Measurements from ENCODE around the gene PTH1R.

PTH1R gene

DNA sequence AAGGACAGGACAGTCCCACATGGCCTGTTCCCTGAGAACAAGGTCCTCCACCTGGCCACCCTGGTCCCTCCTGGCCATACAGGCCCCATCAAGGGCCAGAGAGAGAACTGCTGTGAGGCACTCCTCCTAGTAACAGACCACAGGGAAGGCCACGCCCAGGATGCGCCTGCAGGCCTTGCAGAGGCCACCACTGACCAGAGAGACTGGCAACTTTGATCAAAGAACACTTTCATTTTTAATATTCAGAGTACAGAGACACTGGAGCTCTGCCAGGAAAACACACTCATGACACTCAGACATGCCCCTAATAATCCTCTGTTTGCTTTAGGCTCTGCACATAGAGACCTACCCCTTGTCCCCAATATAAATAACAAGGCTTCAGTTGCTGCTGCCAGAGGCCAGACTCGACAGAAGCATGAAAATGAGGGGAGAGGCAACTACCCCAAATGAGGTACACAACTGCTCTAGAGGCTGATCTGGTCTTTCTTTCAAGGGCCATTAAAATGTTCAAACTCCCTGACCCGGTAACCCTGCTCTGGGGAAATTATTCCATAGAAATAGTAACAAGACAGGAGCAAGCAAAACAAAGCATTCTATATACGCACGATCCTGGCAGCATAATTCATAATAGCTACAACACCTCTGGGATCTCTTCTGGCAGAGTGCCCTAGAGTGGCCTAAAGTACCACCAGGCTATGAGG, 54.3 kb downstream of the PTH1R start:
- TF ChIP-seq, protein P1, sequence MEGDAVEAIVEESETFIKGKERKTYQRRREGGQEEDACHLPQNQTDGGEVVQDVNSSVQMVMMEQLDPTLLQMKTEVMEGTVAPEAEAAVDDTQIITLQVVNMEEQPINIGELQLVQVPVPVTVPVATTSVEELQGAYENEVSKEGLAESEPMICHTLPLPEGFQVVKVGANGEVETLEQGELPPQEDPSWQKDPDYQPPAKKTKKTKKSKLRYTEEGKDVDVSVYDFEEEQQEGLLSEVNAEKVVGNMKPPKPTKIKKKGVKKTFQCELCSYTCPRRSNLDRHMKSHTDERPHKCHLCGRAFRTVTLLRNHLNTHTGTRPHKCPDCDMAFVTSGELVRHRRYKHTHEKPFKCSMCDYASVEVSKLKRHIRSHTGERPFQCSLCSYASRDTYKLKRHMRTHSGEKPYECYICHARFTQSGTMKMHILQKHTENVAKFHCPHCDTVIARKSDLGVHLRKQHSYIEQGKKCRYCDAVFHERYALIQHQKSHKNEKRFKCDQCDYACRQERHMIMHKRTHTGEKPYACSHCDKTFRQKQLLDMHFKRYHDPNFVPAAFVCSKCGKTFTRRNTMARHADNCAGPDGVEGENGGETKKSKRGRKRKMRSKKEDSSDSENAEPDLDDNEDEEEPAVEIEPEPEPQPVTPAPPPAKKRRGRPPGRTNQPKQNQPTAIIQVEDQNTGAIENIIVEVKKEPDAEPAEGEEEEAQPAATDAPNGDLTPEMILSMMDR (IDR thresholded peaks at IDR 0.05; ENCODE audit: low read depth, low read length), result no peak
- peak; percentile 34 to 62 for DNase-seq (ENCODE audit: low read depth in 2 of 2)
- no peak overlapping the region for H3K4me3 ChIP-seq (replicated peaks in 1 of 2; ENCODE audit: low read depth in 2 of 2, low read length in 2 of 2)

DNA sequence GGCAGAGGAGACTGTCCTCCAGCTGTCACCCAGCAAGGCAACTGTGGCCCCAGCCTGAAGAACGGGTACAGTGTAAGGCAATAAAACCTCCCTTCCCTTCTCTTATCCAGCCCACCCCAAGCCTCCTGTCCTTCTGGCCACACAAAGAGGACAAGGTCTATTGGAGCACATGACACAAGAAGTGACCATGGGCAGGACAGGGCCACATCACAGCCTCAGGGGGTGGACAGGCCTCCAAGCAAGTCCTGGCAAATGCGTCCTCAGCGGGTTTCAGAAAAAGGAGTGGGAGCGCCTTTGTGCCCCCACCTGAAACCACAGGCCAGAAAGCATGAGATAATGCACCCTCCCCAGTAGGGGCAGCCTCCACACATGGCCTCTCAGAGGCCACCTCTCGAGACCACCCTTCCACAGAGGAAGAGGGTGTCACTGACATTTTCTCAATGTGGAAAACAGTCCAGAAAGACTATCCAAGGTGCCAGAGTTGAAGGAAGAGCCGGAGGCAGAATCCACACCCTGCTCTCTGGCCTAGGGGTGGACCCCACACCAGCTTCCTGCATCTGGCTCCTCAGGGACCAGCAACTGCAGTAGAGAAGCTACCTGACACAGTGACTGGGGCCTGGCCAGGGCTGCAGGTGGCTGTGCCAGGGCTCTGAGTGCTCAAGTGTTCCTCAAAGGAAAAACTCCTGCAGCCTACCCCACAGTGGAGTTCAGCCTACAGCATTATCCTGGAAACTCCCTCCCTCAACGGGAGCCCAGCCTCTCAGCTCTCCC, 55.1 kb downstream of the PTH1R start:
- TF ChIP-seq, protein P1 (IDR thresholded peaks at IDR 0.05; ENCODE audit: low read depth, low read length), result no peak
- no peak overlapping the region for H3K4me3 ChIP-seq (replicated peaks in 1 of 2; ENCODE audit: low read depth in 2 of 2, low read length in 2 of 2)
- DNase-seq (ENCODE audit: low read depth in 2 of 2), result no peak

DNA sequence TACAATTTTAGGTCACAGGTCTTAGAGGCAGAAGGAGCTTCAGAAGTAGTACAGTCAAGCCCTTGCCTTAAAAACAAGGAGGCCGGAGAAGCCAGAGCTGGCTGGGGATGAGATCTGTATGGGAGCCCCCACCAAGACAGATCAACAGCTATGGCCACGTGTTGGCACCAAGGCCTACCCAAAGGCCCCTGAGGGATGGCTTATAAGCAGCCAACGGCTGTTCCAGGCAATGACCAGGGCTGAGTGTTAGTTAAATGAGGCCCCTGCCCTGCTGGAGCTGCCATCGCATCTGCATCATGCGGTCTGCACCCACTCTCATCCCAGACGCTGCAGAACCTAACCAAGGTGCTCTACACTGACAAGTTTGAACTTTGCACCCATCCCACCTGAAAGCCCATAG, 55.7 kb downstream of the PTH1R start:
- TF ChIP-seq, protein P1 (IDR thresholded peaks at IDR 0.05; ENCODE audit: low read depth, low read length), result no peak
- DNase-seq (ENCODE audit: low read depth in 2 of 2), result no peak
- no peak overlapping the region for H3K4me3 ChIP-seq (replicated peaks in 1 of 2; ENCODE audit: low read depth in 2 of 2, low read length in 2 of 2)

DNA sequence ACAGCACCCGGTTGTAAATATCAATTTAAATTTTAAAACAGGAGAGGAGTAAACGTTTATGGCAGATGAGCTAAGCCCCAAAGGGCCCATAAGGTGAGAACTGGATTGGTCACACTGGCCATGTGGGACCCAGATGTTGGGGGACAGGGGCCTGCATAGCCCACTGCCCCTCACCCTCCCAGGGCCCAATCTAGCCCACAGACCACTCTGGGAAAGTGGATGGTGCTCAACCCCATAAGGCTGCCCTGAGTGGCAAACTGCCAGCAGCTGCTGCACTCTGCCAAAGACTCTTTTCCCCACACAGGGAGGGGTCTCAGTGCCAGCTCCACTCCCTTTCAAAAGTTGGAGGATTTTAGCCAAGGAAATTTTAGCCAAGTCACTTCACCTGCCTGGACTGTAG, 56.6 kb downstream of the PTH1R start:
- peak in 1 of 2 donors; percentile 26 for DNase-seq (ENCODE audit: low read depth in 2 of 2)
- H3K4me3 ChIP-seq (replicated peaks in 1 of 2; ENCODE audit: low read depth in 2 of 2, low read length in 2 of 2), result no peak overlapping the region
- TF ChIP-seq, protein P1 (IDR thresholded peaks at IDR 0.05; ENCODE audit: low read depth, low read length), result no peak

DNA sequence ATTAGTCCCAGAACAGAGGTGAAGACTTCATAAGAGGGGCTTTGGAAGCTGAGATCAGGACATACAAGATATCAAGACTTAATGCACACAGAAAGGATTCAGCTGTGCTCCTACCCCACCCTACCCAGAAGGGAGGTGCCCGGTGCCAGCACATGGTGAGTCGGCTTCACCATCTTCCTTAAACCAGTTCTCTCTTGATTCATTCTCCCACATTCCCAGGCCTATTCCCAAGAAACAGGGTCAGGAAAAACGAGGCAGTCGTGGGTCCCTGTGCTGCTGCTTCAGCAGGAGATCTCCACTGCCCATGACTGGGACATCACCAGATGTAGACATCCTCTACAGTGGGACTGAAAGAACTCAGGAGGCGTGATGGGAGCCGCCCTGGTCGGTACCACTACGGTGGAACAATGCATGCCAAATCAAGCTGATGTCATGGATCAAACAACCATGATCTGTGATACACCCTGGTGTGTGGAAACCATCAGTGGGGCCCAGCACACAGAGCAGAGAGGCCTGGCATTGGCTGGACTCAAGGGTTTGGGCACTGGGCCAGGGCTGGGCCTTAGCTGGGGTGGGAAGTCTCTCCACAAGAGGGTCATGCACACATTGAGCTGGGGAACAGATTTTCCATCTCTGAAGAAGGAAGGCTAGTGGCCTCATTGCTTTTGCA, 57.1 kb downstream of the PTH1R start:
- peak; percentile 35 to 81 for DNase-seq (ENCODE audit: low read depth in 2 of 2)

DNA sequence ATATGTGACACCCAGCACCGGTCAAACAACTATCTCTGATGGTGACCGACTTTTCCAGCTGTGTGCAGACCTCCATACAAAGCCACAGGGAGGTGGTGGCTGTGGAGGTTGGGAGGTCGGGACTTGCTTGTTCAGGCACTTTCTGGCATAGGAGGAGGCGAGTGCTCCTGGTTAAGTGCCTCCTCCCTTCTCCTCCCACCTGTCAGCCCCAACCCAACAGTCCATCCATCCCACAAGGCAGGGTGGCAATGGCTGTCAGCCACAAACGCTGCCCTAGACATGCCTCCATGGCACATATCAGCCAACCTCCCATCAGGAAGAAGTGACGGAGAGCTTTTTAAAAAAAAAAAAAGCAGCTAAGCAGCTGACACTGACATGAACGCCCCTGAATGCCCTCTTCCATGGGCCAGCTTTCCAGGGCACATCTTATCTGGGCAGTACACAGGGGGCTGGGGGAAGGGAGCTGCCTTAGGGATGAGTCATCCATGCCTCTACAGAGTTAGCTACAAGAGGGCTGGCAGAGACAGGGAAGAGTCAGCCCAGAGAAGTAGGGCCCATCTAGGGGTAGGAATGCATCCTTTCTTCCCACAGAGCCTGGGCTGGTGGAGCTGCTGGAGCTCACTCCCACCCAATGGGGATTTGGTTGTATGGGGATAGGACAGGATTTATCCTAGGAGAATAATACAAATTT, 57.8 kb downstream of the PTH1R start:
- TF ChIP-seq, protein P1 (IDR thresholded peaks at IDR 0.05; ENCODE audit: low read depth, low read length), result peak; percentile 83
- H3K4me3 ChIP-seq (replicated peaks in 1 of 2; ENCODE audit: low read depth in 2 of 2, low read length in 2 of 2), result no peak overlapping the region
- peak; percentile 94 to 99 for DNase-seq (ENCODE audit: low read depth in 2 of 2)

More for the DNA sequence above, 57.1 kb downstream of the PTH1R start:
- H3K4me3 ChIP-seq (replicated peaks in 1 of 2; ENCODE audit: low read depth in 2 of 2, low read length in 2 of 2), result no peak overlapping the region
- TF ChIP-seq, protein P1 (IDR thresholded peaks at IDR 0.05; ENCODE audit: low read depth, low read length), result no peak

Measured in cardiac fibroblast (primary cell).